Suprapubic skin (tissue), 4 donors: Measurements from ENCODE around the gene HOXC6. TPM values are rescaled to one million over a fixed set of nuclear protein-coding genes. Genes with fewer than 3 reads are reported as not detected.

Source experiments
- DNase-seq, 2 donors: peaks; one replicate each; pipeline ENCODE4 v3.0.0-alpha.2; 2019; ENCODE audit warnings: low spot score in 2 of 2
- H3K27ac ChIP-seq: fragments of 200-600 bp; sonication (generic); one replicate; pipeline ENCODE4 v1.5.1; 2019
- H3K27me3 ChIP-seq: fragments of 200-600 bp; sonication (generic); one replicate; pipeline ENCODE4 v1.5.1; 2019
- H3K36me3 ChIP-seq: fragments of 200-600 bp; sonication (generic); one replicate; pipeline ENCODE4 v1.5.1; 2019
- H3K4me1 ChIP-seq: fragments of 200-600 bp; sonication (generic); one replicate; pipeline ENCODE4 v1.5.1; 2019
- H3K4me3 ChIP-seq: fragments of 200-600 bp; sonication (generic); one replicate; pipeline ENCODE4 v1.5.1; 2019; ENCODE audit warnings: mild to moderate bottlenecking
- H3K9me3 ChIP-seq: fragments of 200-600 bp; sonication (generic); one replicate; pipeline ENCODE4 v1.5.1; 2019
- EP300 ChIP-seq: sonication (generic); formaldehyde crosslinking; IDR thresholded peaks from one replicate; pipeline ENCODE4 v1.6.1; 2017; ENCODE audit warnings: antibody characterized with exemption
- POLR2A ChIP-seq, 2 donors: fragments of 450-650 bp; IDR thresholded peaks; one replicate each; pipeline ENCODE4 v1.6.1; 2017; ENCODE audit warnings: antibody characterized with exemption in 2 of 2, mild to moderate bottlenecking in 2 of 2, moderate library complexity in 2 of 2
- POLR2AphosphoS5 ChIP-seq, 3 donors: sonication (generic); formaldehyde crosslinking; IDR thresholded peaks; one replicate each; pipeline ENCODE4 v1.6.1; 2017; ENCODE audit warnings: antibody characterized with exemption in 3 of 3
- WGBS: methylation state at CpG from one replicate; pipeline ENCODE4 v1.1.5; 2018; 5-methylcytosine and 5-hydroxymethylcytosine counted together
- total RNA-seq, 4 donors: library from RNA; depleted of rRNA; stranded (reverse); fragments of >200 nt; gene quantifications; one replicate each; pipeline ENCODE4 v1.1.0, GENCODE V29; 2016
- TF ChIP-seq, protein P1 (sequence below), 2 donors: fragments of 200-600 bp in 1 of 2; fragments of 450-650 bp in 1 of 2; sonication (generic) in 1 of 2; IDR thresholded peaks; one replicate each; pipeline ENCODE4 v1.5.1; 2016 to 2019; ENCODE audit warnings: antibody characterized with exemption in 2 of 2, mild to moderate bottlenecking in 1 of 2, moderate library complexity in 1 of 2

Gene HOXC6
- total RNA-seq: 1 to 10 TPM in 3 of 4 donors, under 1 TPM in 1; 0.98 to 6.2 (median 2.4) TPM

- 30% methylated on average over 36 of the region's 36 CpGs for WGBS
- Histone ChIP-seq H3K4me3 (peak within 1 kb of the TSS; percentile 49), H3K4me1 (peaks cover 80% of the 10 kb centered on the region), H3K27me3 (peaks cover 40% of the 10 kb centered on the region), H3K27ac (peak within 1 kb of the TSS; percentile 98), H3K9me3 (no peaks in the 10 kb centered on the region), H3K36me3 (no peaks in the 10 kb centered on the region)
- no peak for TF ChIP-seq POLR2A (IDR thresholded peaks at IDR 0.05)
- TF ChIP-seq EP300: no peak
- TF ChIP-seq, protein P1, sequence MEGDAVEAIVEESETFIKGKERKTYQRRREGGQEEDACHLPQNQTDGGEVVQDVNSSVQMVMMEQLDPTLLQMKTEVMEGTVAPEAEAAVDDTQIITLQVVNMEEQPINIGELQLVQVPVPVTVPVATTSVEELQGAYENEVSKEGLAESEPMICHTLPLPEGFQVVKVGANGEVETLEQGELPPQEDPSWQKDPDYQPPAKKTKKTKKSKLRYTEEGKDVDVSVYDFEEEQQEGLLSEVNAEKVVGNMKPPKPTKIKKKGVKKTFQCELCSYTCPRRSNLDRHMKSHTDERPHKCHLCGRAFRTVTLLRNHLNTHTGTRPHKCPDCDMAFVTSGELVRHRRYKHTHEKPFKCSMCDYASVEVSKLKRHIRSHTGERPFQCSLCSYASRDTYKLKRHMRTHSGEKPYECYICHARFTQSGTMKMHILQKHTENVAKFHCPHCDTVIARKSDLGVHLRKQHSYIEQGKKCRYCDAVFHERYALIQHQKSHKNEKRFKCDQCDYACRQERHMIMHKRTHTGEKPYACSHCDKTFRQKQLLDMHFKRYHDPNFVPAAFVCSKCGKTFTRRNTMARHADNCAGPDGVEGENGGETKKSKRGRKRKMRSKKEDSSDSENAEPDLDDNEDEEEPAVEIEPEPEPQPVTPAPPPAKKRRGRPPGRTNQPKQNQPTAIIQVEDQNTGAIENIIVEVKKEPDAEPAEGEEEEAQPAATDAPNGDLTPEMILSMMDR (IDR thresholded peaks at IDR 0.05): no peak
- TF ChIP-seq POLR2AphosphoS5 (IDR thresholded peaks at IDR 0.05): no peak
- DNase-seq: no peak
These were observed at the start of gene HOXC6 for GRCh38 chr12:54028314-54029201. Gene HOXC6 (plus strand): TSS chr12:54028440. CDS start chr12:54028522, 82 bp downstream.

DNA sequence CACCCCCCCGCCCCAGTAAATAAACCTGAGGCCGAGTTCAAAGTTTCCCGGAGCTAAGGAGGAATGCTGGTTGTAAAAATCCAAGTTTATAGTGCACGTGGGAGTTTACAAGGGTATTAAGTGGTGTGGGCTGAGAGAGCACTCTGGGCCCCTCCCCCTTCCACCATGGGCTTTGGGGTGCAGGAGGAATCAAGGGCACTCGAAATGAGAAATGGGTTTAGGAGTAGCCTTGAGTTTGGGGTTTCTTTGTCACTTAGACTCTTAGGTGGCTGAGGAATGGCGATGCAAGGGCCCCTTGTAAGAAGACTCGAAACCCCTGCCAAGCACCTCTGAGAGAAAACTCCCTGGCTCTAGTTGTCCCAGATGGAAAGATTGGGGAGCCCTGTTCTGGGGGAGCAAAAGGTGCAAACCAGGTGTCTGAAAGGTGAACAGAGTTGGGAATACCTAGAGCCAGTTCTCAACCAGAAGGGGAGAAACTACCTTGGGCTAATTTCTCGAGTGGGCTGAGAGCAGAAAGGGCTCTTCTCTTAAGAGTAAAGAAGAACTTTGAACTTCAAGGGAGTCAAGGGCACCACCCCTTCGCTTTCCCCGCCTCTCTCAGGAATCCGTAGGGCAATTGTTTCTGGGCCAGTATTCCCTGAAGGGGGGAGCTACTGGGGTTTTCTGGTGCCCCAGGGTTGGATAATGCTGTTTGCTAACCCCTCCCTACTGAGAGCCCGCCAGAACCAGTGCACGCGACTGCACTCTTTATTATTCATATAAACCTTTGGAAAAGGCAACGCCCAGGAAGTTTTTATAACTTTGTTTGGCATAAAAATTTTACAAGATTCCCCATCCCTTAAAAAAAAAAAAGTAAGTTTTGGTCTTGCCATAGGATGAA is 49.5 kb upstream of the HOXC6 start:
- Histone ChIP-seq H3K4me1 (peaks cover 69% of the 10 kb centered on the region), H3K36me3 (no peaks in the 10 kb centered on the region), H3K27me3 (peaks cover 78% of the 10 kb centered on the region), H3K27ac (peak overlapping the region; percentile 73), H3K4me3 (no peak overlapping the region), H3K9me3 (no peaks in the 10 kb centered on the region)
- WGBS: 19% methylated on average over 14 of the region's 15 CpGs
- no peak for TF ChIP-seq EP300
- TF ChIP-seq, protein P1 (IDR thresholded peaks at IDR 0.05): no peak
- no peak for TF ChIP-seq POLR2AphosphoS5 (IDR thresholded peaks at IDR 0.05)
- TF ChIP-seq POLR2A (IDR thresholded peaks at IDR 0.05): no peak
- DNase-seq: peak in 1 of 2 donors; percentile 74

DNA sequence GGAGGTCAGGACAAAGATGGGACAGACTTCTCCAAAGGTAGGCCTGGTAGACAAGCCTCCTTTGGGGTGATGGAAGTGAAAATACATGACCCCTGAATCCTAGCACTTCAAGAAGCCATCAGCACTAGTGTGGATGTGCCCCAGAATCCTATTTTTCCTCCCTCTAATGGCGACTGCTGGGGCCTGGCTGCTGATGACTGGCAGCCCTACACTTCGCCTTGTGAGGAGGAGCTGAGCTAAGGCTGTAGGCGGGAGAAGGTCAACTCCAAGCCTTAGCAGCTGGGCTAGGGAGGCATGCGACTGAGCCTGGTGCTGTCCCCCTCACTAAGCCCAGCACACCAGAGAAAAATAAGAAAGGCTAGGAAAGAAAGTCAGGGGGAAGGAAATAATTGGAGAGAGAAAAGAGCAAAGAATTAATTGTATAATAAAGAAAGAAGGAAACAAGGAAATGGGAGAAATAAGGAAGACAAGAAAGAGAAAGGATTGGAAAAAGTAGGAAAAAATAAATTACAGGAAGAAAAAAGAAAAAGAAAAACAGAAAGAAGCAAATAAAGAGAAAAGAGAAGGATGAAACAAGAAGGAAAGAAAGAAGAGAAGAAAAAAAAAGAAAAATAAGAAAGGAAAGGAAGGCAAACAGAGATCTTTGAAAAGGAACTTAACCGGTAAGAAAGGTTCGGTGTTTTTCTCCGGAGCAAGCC is 48.0 kb upstream of the HOXC6 start:
- Histone ChIP-seq H3K4me1 (peaks cover 69% of the 10 kb centered on the region), H3K9me3 (no peaks in the 10 kb centered on the region), H3K27me3 (peaks cover 78% of the 10 kb centered on the region), H3K27ac (peak overlapping the region; percentile 98), H3K36me3 (no peaks in the 10 kb centered on the region), H3K4me3 (peak overlapping the region; percentile 60)
- no peak for DNase-seq
- 33% methylated on average over 7 of the region's 7 CpGs for WGBS
- TF ChIP-seq POLR2AphosphoS5 (IDR thresholded peaks at IDR 0.05) (no peak), EP300 (no peak), POLR2A (IDR thresholded peaks at IDR 0.05) (no peak)
- TF ChIP-seq, protein P1 (IDR thresholded peaks at IDR 0.05): no peak

DNA sequence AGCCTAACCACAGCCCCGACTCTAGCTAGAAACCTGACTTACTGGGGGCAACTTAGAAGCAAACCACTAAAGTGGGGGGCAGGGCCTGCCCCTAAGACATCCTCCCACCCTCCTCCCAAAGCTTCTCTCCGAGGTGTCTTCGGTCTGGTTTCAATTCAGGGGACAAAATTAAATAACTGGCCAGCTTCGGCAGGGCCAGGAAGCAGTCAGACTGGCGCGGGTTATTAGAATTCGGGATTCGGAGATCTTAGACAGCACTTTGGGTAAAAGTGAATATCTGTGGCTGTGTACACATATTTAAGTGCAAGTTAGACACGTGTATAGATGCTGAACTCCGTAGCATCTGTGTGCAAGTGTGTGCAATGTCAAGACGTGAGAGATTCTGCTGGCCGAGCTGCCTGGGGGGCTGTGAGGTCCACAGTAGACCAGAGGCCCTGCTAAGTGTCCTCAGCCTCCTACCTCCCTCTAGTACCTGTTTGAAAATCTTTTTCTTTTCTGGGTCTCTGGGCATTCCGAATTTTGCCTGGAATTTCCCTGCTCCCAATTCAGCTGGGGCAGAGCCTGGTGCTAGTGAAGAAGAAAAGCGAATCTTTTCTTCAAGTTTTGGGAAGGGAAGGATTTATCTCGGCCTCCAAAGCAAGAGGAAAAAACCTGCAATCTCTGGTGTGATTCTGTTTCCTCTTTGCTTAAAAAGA is 47.3 kb upstream of the HOXC6 start:
- Histone ChIP-seq H3K9me3 (no peaks in the 10 kb centered on the region), H3K36me3 (no peaks in the 10 kb centered on the region), H3K27me3 (peaks cover 78% of the 10 kb centered on the region), H3K4me1 (peaks cover 71% of the 10 kb centered on the region), H3K4me3 (peak overlapping the region; percentile 60), H3K27ac (peak overlapping the region; percentile 98)
- no peak for DNase-seq
- no peak for TF ChIP-seq POLR2AphosphoS5 (IDR thresholded peaks at IDR 0.05)
- no peak for TF ChIP-seq EP300
- no peak for TF ChIP-seq POLR2A (IDR thresholded peaks at IDR 0.05)
- TF ChIP-seq, protein P1 (IDR thresholded peaks at IDR 0.05): no peak
- WGBS: 46% methylated on average over 15 of the region's 15 CpGs
